Choroid plexus epithelial cell (primary cell): Measurements from ENCODE around the gene LONP2.
A peak's percentile ranks its signal among the peaks of the same experiment; 100 is the strongest.

ENCODE experiments used
- DNase-seq: peaks from one replicate; pipeline ENCODE4 v3.0.0-alpha.2; 2010; ENCODE audit warnings: low read depth
- H3K4me3 ChIP-seq: 2 replicates; pipeline ENCODE4 v1.5.1; 2011; ENCODE audit warnings: low read depth, mild to moderate bottlenecking, control low read depth, low read length, moderate library complexity
- CTCF ChIP-seq: conservative IDR thresholded peaks from 2 replicates; pipeline ENCODE4 v1.5.1; 2011; ENCODE audit warnings: low read depth, mild to moderate bottlenecking, control low read depth, inconsistent platforms, low read length, moderate library complexity

LONP2 gene

DNA sequence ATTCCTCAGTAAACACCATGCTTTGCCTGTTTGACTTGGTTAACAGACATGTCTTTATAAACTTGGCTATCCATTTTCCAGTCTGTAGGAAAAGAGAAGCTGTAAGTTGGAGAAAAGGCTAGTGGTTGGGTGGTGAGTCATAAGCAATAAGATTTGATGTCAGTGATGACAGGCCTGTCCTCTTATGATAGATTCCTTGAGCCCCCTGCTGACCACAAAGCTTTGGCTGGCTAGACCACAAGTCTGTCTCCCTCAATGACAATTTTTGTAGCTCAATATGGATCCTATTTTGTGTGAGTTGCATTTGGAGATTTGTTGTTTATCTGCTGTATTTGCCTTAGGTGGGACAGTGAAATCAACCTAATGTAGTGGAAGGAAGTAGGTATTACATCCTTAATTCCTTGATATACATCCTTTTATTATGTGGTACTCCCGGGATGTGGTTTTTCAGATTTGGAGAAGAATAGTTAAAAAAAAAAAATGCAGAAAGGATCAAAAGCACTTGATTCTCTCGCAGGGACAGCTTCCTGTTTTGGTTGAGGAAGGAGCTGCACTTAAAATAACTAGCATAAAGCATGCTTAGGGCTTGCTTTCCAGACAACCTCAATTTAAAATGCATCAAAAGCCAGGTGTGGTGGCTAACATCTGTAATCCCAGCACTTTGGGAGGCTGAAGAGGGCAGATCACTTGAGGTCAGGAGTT is 73.7 kb downstream of the LONP2 start:
- H3K4me3 ChIP-seq = no peak overlapping the region
- peak; percentile 28 for TF ChIP-seq CTCF
- peak; percentile 87 for DNase-seq

- no peak overlapping the region for H3K4me3 ChIP-seq
- DNase-seq = peak; percentile 83
- TF ChIP-seq CTCF = no peak
Measured at GRCh38 chr16:48318630-48319029, 74.5 kb downstream of the LONP2 start.

DNA sequence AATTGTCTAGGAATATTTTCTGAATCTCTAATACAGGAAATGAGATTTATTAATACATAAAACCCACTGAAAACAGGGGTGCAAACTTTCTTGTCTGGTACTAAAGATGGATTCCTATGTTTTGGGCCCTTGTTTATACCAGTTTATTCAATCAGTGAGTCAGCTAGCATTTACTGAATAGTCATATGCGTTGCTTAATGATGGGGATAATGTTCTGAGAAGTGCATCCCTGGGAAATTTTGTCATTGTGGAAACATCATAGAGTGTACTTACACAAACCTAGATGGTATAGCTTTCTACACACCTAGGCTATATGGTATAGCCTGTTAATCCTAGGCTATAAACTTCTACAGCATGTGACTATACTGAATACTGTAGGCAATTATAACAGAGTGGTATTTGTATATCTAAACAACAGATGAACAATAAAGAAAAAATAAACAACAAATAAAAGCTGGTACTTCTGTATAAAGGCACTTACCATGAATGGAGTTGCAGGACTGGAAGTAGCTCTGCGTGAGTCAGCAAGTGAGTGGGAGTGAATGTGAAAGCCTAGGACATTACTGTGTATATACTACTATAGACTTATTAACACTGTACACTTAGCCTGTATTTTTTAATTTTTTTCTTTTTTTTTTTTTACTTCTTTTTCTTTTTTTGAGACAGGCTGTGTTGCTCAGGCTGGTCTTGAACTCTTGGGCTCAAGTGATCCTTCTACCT is 77.4 kb downstream of the LONP2 start:
- TF ChIP-seq CTCF = no peak
- H3K4me3 ChIP-seq = no peak overlapping the region
- DNase-seq = peak; percentile 58

GRCh38 chr16:48323783-48324775 is 80.0 kb downstream of the LONP2 start:
- TF ChIP-seq CTCF = no peak
- DNase-seq = peak; percentile 28
- H3K4me3 ChIP-seq = no peak overlapping the region

DNA sequence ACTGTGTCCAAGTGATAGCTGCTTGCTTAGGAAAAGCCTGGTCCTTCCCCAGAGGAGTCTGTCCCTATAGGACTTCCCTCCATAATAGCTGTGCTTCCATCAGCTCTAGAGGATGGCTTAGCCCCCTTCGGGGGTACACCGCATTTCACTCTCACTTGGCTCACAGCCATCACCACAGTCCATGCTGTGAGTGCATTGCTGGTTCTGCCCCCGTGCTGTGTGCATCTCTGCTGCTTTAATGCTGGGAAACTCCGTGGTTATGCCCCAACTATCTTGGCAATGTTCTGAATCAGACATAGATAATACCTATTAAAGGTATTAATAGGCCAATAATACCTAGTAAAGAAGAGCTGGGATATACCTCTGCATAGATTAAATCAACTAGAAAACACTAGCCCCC is 82.8 kb downstream of the LONP2 start:
- no peak overlapping the region for H3K4me3 ChIP-seq
- no peak for DNase-seq
- TF ChIP-seq CTCF = no peak

DNA sequence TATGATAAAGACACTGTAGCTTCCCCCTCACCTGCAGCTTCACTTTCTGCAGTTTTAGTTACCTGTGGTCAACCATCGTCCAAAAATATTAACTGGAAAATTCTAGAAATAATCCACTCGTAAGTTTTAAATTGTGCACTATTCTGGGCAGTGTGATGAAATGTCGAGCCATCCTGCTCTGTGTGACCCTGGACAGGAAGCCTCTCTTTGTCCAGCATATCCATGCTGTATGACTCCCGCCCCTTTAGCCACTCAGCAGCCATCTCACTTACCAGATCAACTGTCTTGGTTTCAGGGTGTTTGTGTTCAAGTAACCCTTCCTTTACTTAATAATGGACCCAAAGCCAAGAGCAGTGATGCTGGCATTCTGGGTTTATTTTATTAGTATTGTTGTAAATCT is 85.0 kb downstream of the LONP2 start:
- no peak for DNase-seq
- no peak for TF ChIP-seq CTCF
- H3K4me3 ChIP-seq = no peak overlapping the region
